Gastroesophageal sphincter (tissue), 3 donors: ENCODE measurements around the gene DUSP9.

Source experiments
- EP300 ChIP-seq: sonication (generic); formaldehyde crosslinking; IDR thresholded peaks from one replicate; pipeline ENCODE4 v1.6.1; 2017; ENCODE audit warnings: antibody characterized with exemption, mild to moderate bottlenecking
- POLR2A ChIP-seq, 2 donors: fragments of 450-650 bp; IDR thresholded peaks; one replicate each; pipeline ENCODE4 v1.6.1; 2017; ENCODE audit warnings: antibody characterized with exemption in 2 of 2, mild to moderate bottlenecking in 2 of 2, moderate library complexity in 1 of 2
- POLR2AphosphoS5 ChIP-seq: sonication (generic); formaldehyde crosslinking; IDR thresholded peaks from one replicate; pipeline ENCODE4 v1.6.1; 2017; ENCODE audit warnings: antibody characterized with exemption
- TF ChIP-seq, protein P1 (sequence below), 4 experiments: fragments of 200-600 bp in 2 of 4; fragments of 450-650 bp in 2 of 4; sonication (generic) in 1 of 4; IDR thresholded peaks; one replicate each; pipeline ENCODE4 v1.5.1; 2017 to 2019; ENCODE audit warnings: antibody characterized with exemption in 4 of 4, mild to moderate bottlenecking in 2 of 4, moderate library complexity in 2 of 4

DNA sequence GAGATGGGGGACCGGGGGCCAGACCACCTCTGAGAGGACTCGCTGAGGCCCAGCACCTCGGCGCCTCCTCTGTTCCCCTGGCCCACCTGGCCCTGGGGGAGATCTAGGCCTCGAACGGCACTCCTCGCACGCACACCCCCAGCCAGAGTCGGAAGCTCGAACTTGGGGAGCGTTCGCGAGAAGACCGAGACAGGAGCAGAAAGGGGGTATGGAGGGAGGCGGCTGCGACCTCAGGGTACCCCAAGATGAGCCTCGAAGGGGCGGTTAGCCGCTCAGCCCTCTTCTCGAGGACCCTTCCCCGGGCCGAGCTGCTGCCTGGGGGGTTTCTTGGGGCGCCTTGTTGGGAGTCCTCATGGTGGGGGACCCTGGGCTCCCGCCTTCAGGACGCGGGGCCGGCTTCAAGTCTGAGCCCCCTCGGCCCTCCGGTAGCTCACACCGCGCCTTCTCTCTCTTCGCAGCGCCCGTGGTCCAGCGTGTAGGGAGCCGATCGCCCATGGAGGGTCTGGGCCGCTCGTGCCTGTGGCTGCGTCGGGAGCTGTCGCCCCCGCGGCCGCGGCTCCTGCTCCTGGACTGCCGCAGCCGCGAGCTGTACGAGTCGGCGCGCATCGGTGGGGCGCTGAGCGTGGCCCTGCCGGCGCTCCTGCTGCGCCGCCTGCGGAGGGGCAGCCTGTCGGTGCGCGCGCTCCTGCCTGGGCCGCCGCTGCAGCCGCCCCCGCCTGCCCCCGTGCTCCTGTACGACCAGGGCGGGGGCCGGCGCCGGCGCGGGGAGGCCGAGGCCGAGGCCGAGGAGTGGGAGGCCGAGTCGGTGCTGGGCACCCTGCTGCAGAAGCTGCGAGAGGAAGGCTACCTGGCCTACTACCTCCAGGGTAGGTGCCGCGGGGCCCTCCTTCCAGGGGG lies 706 bp downstream of the DUSP9 start:
- no peak for TF ChIP-seq POLR2A (IDR thresholded peaks at IDR 0.05)
- no peak for TF ChIP-seq EP300
- no peak for TF ChIP-seq POLR2AphosphoS5
- TF ChIP-seq, protein P1, sequence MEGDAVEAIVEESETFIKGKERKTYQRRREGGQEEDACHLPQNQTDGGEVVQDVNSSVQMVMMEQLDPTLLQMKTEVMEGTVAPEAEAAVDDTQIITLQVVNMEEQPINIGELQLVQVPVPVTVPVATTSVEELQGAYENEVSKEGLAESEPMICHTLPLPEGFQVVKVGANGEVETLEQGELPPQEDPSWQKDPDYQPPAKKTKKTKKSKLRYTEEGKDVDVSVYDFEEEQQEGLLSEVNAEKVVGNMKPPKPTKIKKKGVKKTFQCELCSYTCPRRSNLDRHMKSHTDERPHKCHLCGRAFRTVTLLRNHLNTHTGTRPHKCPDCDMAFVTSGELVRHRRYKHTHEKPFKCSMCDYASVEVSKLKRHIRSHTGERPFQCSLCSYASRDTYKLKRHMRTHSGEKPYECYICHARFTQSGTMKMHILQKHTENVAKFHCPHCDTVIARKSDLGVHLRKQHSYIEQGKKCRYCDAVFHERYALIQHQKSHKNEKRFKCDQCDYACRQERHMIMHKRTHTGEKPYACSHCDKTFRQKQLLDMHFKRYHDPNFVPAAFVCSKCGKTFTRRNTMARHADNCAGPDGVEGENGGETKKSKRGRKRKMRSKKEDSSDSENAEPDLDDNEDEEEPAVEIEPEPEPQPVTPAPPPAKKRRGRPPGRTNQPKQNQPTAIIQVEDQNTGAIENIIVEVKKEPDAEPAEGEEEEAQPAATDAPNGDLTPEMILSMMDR (IDR thresholded peaks at IDR 0.05) = no peak
